Loucy (cell line): ENCODE data around the gene KLHL3.

Experiments used
- H2AFZ ChIP-seq: fragments of 200-600 bp; sonication (generic); 2 replicates; pipeline ENCODE4 v1.6.0; 2016; ENCODE audit warnings: antibody characterized with exemption, mild to moderate bottlenecking, low read length, moderate library complexity
- H3F3A ChIP-seq: fragments of 200-600 bp; 2 replicates; pipeline ENCODE4 v1.6.0; 2016; ENCODE audit warnings: antibody characterized with exemption, low read depth, mild to moderate bottlenecking
- H3K27me3 ChIP-seq: fragments of 200-600 bp; sonication (generic); 2 replicates; pipeline ENCODE4 v1.6.1; 2014; ENCODE audit warnings: low read length, mild to moderate bottlenecking; ENCODE audit not compliant: insufficient read depth, poor library complexity, severe bottlenecking
- H3K36me3 ChIP-seq: fragments of 200-600 bp; sonication (generic); 2 replicates; pipeline ENCODE4 v1.6.1; 2016; ENCODE audit warnings: low read length; ENCODE audit not compliant: insufficient read depth
- H3K4me1 ChIP-seq: fragments of 200-600 bp; sonication (generic); 2 replicates; pipeline ENCODE4 v1.5.1; 2014; ENCODE audit warnings: low read length, mild to moderate bottlenecking; ENCODE audit not compliant: insufficient read depth, poor library complexity, severe bottlenecking
- H3K4me2 ChIP-seq: fragments of 200-600 bp; sonication (generic); 2 replicates; pipeline ENCODE4 v1.6.0; 2014; ENCODE audit warnings: antibody characterized with exemption, low read length, low read depth, mild to moderate bottlenecking; ENCODE audit not compliant: poor library complexity, severe bottlenecking
- H3K4me3 ChIP-seq: fragments of 200-600 bp; sonication (generic); 2 replicates; pipeline ENCODE4 v1.5.1; 2014; ENCODE audit warnings: low read length, mild to moderate bottlenecking, mixed read lengths; ENCODE audit not compliant: poor library complexity, severe bottlenecking
- H3K79me2 ChIP-seq: fragments of 200-600 bp; sonication (generic); 2 replicates; pipeline ENCODE4 v1.6.1; 2014; ENCODE audit warnings: low read length; ENCODE audit not compliant: insufficient read depth
- H3K9ac ChIP-seq: fragments of 200-600 bp; sonication (generic); 2 replicates; pipeline ENCODE4 v1.6.0; 2014; ENCODE audit warnings: mild to moderate bottlenecking, low read depth, low read length, moderate library complexity; ENCODE audit not compliant: poor library complexity, severe bottlenecking
- H3K9me2 ChIP-seq: fragments of 200-600 bp; sonication (generic); replicated peaks from 2 replicates; pipeline ENCODE4 v1.6.1; 2016; ENCODE audit warnings: low read depth, low read length, mixed read lengths
- H3K9me3 ChIP-seq: fragments of 200-600 bp; sonication (generic); 2 replicates; pipeline ENCODE4 v1.6.1; 2014; ENCODE audit warnings: mild to moderate bottlenecking, antibody characterized with exemption, low read length, low read depth; ENCODE audit not compliant: insufficient read depth
- H4K20me1 ChIP-seq: fragments of 200-600 bp; sonication (generic); 2 replicates; pipeline ENCODE4 v1.6.0; 2014; ENCODE audit warnings: antibody characterized with exemption, low read length, mild to moderate bottlenecking; ENCODE audit not compliant: insufficient read depth, poor library complexity, severe bottlenecking
- EZH2phosphoT487 ChIP-seq: fragments of 200-600 bp; IDR thresholded peaks from 2 replicates; pipeline ENCODE4 v1.6.1; 2018; ENCODE audit warnings: antibody characterized with exemption, mild to moderate bottlenecking, moderate library complexity, borderline replicate concordance
- TF ChIP-seq, protein P1 (sequence below): fragments of 200-600 bp; sonication (generic); conservative IDR thresholded peaks from 2 replicates; pipeline ENCODE4 v1.5.1; 2014; ENCODE audit warnings: mild to moderate bottlenecking, antibody characterized with exemption, low read length

Gene KLHL3

DNA sequence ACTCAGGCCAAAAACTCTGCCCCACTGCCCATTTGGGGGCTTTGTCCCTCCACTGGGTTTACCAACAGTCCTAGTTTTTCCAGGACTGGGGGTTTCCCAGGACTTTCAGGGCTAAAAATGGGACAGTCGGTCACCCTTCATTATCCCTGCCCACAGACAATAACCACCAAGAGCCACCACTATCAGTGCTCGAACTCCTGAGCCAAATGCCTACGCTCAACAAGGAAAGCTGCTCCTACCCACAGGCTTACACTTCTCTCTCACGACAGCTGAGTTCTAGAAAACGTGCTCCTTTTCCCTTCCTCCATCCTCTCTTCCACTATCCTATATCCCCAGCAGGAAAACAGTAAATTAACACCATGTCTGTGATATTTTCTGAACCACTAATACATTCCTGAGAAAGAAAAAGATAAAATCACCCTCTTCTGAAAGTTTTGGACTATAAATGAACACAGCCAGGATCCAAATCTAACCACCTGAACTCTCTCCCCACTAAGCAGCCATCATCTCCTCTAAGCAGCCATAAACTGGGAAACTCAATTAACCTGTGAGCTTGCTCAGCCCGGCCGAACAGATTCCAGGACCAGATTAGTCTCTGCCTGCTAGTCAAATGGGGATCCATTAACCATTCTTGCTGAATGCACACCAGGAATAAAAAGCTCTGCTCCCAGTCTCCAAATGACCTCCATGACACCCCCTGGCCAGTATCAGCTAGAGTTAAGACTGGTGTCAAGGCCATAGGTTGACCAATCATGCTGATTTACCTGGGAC lies 41.8 kb downstream of the KLHL3 start:
- Histone ChIP-seq H3K4me2 (no peak overlapping the region), H3K9me2 (no peaks in the 10 kb centered on the region), H3K36me3 (peaks cover 39% of the 10 kb centered on the region; the same call in 1 of the 2 replicates), H3K4me1 (peaks cover 20% of the 10 kb centered on the region), H3K4me3 (no peak overlapping the region), H3K9ac (no peak overlapping the region), H3F3A (no peaks in the 10 kb centered on the region), H2AFZ (no peak overlapping the region), H3K27me3 (no peaks in the 10 kb centered on the region), H3K9me3 (no peaks in the 10 kb centered on the region), H4K20me1 (no peaks in the 10 kb centered on the region), H3K79me2 (no peaks in the 10 kb centered on the region)
- TF ChIP-seq, protein P1, sequence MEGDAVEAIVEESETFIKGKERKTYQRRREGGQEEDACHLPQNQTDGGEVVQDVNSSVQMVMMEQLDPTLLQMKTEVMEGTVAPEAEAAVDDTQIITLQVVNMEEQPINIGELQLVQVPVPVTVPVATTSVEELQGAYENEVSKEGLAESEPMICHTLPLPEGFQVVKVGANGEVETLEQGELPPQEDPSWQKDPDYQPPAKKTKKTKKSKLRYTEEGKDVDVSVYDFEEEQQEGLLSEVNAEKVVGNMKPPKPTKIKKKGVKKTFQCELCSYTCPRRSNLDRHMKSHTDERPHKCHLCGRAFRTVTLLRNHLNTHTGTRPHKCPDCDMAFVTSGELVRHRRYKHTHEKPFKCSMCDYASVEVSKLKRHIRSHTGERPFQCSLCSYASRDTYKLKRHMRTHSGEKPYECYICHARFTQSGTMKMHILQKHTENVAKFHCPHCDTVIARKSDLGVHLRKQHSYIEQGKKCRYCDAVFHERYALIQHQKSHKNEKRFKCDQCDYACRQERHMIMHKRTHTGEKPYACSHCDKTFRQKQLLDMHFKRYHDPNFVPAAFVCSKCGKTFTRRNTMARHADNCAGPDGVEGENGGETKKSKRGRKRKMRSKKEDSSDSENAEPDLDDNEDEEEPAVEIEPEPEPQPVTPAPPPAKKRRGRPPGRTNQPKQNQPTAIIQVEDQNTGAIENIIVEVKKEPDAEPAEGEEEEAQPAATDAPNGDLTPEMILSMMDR, result no peak
- no peak for TF ChIP-seq EZH2phosphoT487

DNA sequence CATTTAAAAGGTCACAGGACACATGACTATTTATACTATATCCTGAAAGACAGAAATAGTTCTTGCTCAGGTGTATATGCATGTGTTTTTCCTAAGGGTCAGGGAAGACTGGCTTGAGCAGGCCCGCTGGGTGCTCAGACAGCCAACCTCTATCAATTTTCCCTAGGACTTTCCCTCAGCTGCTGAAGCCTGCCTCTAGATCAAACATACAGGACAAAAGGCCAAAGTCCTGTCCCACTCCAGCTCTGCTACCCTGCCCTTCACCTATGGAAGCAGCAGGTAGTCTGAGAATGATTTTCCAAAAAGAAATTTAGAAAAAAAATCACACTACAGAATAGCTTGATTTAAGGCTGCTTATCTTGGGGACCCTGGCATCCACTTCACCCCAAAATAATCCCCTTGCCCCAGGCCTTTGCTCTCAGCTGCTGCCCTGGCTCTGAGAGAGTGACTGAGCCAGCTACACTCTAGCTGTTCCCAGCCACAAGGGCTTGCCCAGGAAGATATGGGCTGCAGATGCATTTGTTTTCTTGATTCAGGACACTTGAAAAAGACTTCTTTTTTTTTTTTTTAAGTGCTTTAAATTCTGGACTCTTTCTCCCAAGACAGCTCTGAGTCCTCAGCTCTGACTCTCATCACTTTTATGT lies 42.5 kb downstream of the KLHL3 start:
- H3K9me2 ChIP-seq, result no peaks in the 10 kb centered on the region
- H4K20me1 ChIP-seq, result no peaks in the 10 kb centered on the region
- no peak overlapping the region for H2AFZ ChIP-seq
- no peaks in the 10 kb centered on the region for H3K9me3 ChIP-seq
- no peaks in the 10 kb centered on the region for H3K79me2 ChIP-seq
- no peaks in the 10 kb centered on the region for H3K27me3 ChIP-seq
- H3K4me3 ChIP-seq, result no peak overlapping the region
- no peak overlapping the region for H3K9ac ChIP-seq
- H3K36me3 ChIP-seq, result peaks cover 38% of the 10 kb centered on the region; the same call in 1 of the 2 replicates
- H3K4me1 ChIP-seq, result peaks cover 20% of the 10 kb centered on the region
- H3K4me2 ChIP-seq, result no peak overlapping the region
- no peaks in the 10 kb centered on the region for H3F3A ChIP-seq
- TF ChIP-seq EZH2phosphoT487, result no peak
- TF ChIP-seq, protein P1, result no peak

DNA sequence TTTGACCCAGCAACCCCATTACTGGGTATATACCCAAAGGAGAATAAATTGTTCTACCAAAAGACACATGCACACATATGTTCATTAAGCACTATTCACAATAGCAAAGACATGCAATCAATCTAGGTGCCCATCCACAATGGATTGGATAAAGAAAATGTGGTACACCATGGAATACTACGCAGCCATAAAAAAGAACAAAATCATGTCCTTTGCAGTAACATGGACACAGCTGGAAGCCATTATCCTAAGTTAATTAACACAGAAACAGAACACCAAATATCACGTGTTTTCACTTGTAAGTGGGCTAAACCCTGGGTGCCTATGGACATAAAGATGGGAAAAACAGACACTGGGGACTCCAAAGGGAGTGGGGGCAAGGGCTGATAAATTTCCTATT lies 46.6 kb downstream of the KLHL3 start:
- TF ChIP-seq, protein P1, result no peak
- no peak for TF ChIP-seq EZH2phosphoT487
- Histone ChIP-seq H3K4me2 (no peak overlapping the region), H2AFZ (no peak overlapping the region), H3F3A (no peaks in the 10 kb centered on the region), H3K36me3 (peaks cover 32% of the 10 kb centered on the region; the same call in 1 of the 2 replicates), H3K27me3 (no peaks in the 10 kb centered on the region), H3K9ac (no peak overlapping the region), H3K4me3 (no peak overlapping the region), H3K9me2 (no peaks in the 10 kb centered on the region), H3K4me1 (no peaks in the 10 kb centered on the region), H3K79me2 (no peaks in the 10 kb centered on the region), H4K20me1 (no peaks in the 10 kb centered on the region), H3K9me3 (no peaks in the 10 kb centered on the region)
